PC-9 (cell line): Measurements from ENCODE around the gene FAM53A. TPM values are rescaled to one million over a fixed set of nuclear protein-coding genes. Genes with fewer than 3 reads are reported as not detected.

Source experiments
- BruUV-seq: library from RNA; stranded (reverse); fragments of 400-500 nt; replicated peaks from 2 replicates; lab custom pipeline; 2021; lab: Mats Ljungman, UMichigan
- CTCF ChIA-PET: fragments of 300-600 bp; sonication (Branson Sonifier 250); formaldehyde crosslinking; loops from one replicate; lab custom pipeline; 2022; ENCODE audit warnings: antibody characterized with exemption; lab: Charles Lee
- POLR2A ChIA-PET: fragments of 300-600 bp; sonication (Branson Sonifier 250); formaldehyde crosslinking; loops from one replicate; lab custom pipeline; 2022; ENCODE audit warnings: antibody characterized with exemption; ENCODE audit not compliant: unreplicated experiment; lab: Charles Lee
- DNase-seq, 2 experiments: peaks; one replicate each; pipeline versions ENCODE4 v3.0.0 to v3.0.0-alpha.2; 2015 to 2022; ENCODE audit warnings: mixed read lengths in 1 of 2
- H2AFZ ChIP-seq: fragments of 200-600 bp; sonication (generic); 2 replicates; pipeline ENCODE4 v1.8.1; 2017; ENCODE audit warnings: antibody characterized with exemption
- H3F3A ChIP-seq: fragments of 200-600 bp; sonication (generic); 2 replicates; pipeline ENCODE4 v1.8.1; 2017; ENCODE audit warnings: antibody characterized with exemption, mild to moderate bottlenecking, low read depth; ENCODE audit not compliant: insufficient read depth
- H3K27ac ChIP-seq: fragments of 200-600 bp; sonication (generic); 2 replicates; pipeline ENCODE4 v1.6.1; 2016; ENCODE audit warnings: mixed run types
- H3K27me3 ChIP-seq: fragments of 200-600 bp; sonication (generic); 2 replicates; pipeline ENCODE4 v1.6.1; 2016; ENCODE audit warnings: low read depth, mixed run types; ENCODE audit not compliant: insufficient read depth
- H3K36me3 ChIP-seq: fragments of 200-600 bp; sonication (generic); 2 replicates; pipeline ENCODE4 v1.6.1; 2016; ENCODE audit warnings: low read depth, mixed run types
- H3K4me1 ChIP-seq: fragments of 200-600 bp; sonication (generic); replicated peaks from 2 replicates; pipeline ENCODE4 v1.6.1; 2016; ENCODE audit warnings: mixed run types; ENCODE audit not compliant: insufficient read depth
- H3K4me2 ChIP-seq: fragments of 200-600 bp; sonication (generic); 2 replicates; pipeline ENCODE4 v1.6.1; 2017; ENCODE audit warnings: mixed run types
- H3K4me3 ChIP-seq: fragments of 200-600 bp; sonication (generic); 2 replicates; pipeline ENCODE4 v1.6.1; 2016; ENCODE audit warnings: mixed run types
- H3K79me2 ChIP-seq: fragments of 200-600 bp; sonication (generic); 2 replicates; pipeline ENCODE4 v1.6.1; 2017; ENCODE audit warnings: low read depth, mixed run types
- H3K9me2 ChIP-seq: fragments of 200-600 bp; sonication (generic); 2 replicates; pipeline ENCODE4 v1.8.1; 2017; ENCODE audit warnings: mild to moderate bottlenecking; ENCODE audit not compliant: insufficient read depth
- H3K9me3 ChIP-seq: fragments of 200-600 bp; sonication (generic); 2 replicates; pipeline ENCODE4 v1.8.1; 2016; ENCODE audit warnings: low read depth; ENCODE audit not compliant: insufficient read depth
- H4K20me1 ChIP-seq: fragments of 200-600 bp; sonication (generic); 2 replicates; pipeline ENCODE4 v1.8.1; 2017; ENCODE audit not compliant: insufficient read depth
- EZH2 ChIP-seq: fragments of 200-600 bp; sonication (generic); IDR thresholded peaks from 2 replicates; pipeline ENCODE4 v1.8.0; 2017; ENCODE audit warnings: antibody characterized with exemption, low read depth
- intact Hi-C: fragments of 100-400 bp; cut with micrococcal nuclease; formaldehyde crosslinking; loops from one replicate; pipeline ENCODE4 v1.10.0; 2022; ENCODE audit not compliant: unreplicated experiment
- total RNA-seq: library from RNA; stranded (reverse); gene quantifications from 2 replicates; pipeline ENCODE4 v1.2.3, GENCODE V29; 2021
- TF ChIP-seq, protein P1 (sequence below): fragments of 200-600 bp; sonication (generic); conservative IDR thresholded peaks from 2 replicates; pipeline ENCODE4 v1.6.1; 2017; ENCODE audit warnings: mixed run types, antibody characterized with exemption, mild to moderate bottlenecking, moderate library complexity

Gene FAM53A
- total RNA-seq, 1 experiment from 2014 or later: 4.0 TPM

DNA sequence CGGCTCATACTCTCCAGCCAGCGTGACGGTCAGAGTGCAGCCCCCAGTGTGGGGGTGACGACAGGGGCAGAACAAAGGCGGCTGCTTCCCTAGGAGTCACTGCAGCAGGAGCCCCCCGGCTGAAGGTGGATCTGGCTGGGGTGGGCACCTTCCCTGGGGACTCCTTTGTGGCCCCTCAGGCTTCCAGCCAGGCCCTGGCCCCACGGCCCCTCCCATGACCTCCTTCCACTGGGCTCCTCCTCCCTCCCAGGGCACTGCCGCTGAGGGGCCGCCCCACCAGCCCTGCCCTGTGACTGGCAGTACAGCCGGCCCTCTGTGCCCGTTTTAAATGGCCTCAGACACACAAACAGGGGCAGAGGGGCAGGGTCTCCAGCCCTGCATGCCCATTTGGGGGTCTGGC, 61.9 kb downstream of the FAM53A start:
- no peaks in the 10 kb centered on the region for H3K4me1 ChIP-seq
- BruUV-seq: no TSS peak
- H3K9me3 ChIP-seq: no peaks in the 10 kb centered on the region
- H2AFZ ChIP-seq: no peak overlapping the region
- no peaks in the 10 kb centered on the region for H3F3A ChIP-seq
- POLR2A ChIA-PET: no interaction called here
- no peak overlapping the region for H3K4me3 ChIP-seq
- H3K9me2 ChIP-seq: no peaks in the 10 kb centered on the region
- intact Hi-C loops: no loop called here
- H3K79me2 ChIP-seq: no peaks in the 10 kb centered on the region
- no peak overlapping the region for H3K4me2 ChIP-seq
- peaks cover 36% of the 10 kb centered on the region for H3K27me3 ChIP-seq
- TF ChIP-seq, protein P1, sequence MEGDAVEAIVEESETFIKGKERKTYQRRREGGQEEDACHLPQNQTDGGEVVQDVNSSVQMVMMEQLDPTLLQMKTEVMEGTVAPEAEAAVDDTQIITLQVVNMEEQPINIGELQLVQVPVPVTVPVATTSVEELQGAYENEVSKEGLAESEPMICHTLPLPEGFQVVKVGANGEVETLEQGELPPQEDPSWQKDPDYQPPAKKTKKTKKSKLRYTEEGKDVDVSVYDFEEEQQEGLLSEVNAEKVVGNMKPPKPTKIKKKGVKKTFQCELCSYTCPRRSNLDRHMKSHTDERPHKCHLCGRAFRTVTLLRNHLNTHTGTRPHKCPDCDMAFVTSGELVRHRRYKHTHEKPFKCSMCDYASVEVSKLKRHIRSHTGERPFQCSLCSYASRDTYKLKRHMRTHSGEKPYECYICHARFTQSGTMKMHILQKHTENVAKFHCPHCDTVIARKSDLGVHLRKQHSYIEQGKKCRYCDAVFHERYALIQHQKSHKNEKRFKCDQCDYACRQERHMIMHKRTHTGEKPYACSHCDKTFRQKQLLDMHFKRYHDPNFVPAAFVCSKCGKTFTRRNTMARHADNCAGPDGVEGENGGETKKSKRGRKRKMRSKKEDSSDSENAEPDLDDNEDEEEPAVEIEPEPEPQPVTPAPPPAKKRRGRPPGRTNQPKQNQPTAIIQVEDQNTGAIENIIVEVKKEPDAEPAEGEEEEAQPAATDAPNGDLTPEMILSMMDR: no peak
- no peak for TF ChIP-seq EZH2
- CTCF ChIA-PET: no interaction called here
- no peaks in the 10 kb centered on the region for H4K20me1 ChIP-seq
- no peak overlapping the region for H3K27ac ChIP-seq
- no peaks in the 10 kb centered on the region for H3K36me3 ChIP-seq
- no peak for DNase-seq

GRCh38 chr4:1621526-1621925, 62.6 kb downstream of the FAM53A start:
- no peaks in the 10 kb centered on the region for H3K4me1 ChIP-seq
- H3K9me3 ChIP-seq: no peaks in the 10 kb centered on the region
- POLR2A ChIA-PET: no interaction called here

DNA sequence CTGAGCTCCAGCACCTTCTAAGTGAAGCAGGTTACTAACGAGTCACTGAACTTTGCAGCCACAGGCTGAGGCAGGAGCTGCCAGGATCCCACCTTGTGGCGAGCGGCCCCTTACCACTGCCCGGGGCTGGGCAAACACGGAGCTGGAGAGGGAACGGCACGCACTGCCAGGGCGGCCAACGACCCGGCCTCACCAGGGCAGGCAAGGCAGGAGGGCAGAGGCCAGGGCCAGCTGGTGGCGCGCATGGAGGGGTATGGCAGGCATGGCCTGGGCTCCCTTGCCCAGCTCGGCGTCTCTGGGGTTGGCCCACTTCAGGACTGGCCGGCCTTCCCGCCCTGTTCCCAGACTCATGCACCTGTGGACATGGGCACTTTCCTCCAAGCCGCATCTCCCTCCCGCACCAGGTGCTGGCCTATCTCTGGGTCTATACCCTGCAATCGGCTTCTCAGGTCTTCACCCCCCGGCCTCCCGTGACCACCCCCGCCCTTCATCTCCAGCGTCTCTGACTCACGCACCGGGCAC, 64.9 kb downstream of the FAM53A start:
- H3F3A ChIP-seq: no peaks in the 10 kb centered on the region
- ChIA-PET CTCF (interaction anchor here (0.6 to 0.7 kb wide), 2 partner anchors 11 to 107 kb away, joined by 3 to 4 read pairs; no protein-coding TSS in a partner anchor), POLR2A (no interaction called here)
- no peak for DNase-seq
- no peak overlapping the region for H3K4me2 ChIP-seq
- no TSS peak for BruUV-seq
- H3K27me3 ChIP-seq: peaks cover 51% of the 10 kb centered on the region
- no peaks in the 10 kb centered on the region for H3K4me1 ChIP-seq
- H3K9me2 ChIP-seq: no peaks in the 10 kb centered on the region
- H3K79me2 ChIP-seq: no peaks in the 10 kb centered on the region
- no peak overlapping the region for H3K4me3 ChIP-seq
- no peaks in the 10 kb centered on the region for H3K36me3 ChIP-seq
- H3K9me3 ChIP-seq: no peaks in the 10 kb centered on the region
- intact Hi-C loops: no loop called here
- H2AFZ ChIP-seq: no peak overlapping the region
- no peak overlapping the region for H3K27ac ChIP-seq
- no peaks in the 10 kb centered on the region; the same call in 1 of the 2 replicates for H4K20me1 ChIP-seq
- TF ChIP-seq, protein P1: no peak
- TF ChIP-seq EZH2: no peak

More at GRCh38 chr4:1621526-1621925, 62.6 kb downstream of the FAM53A start:
- TF ChIP-seq, protein P1: no peak
- no TSS peak for BruUV-seq
- Histone ChIP-seq H3F3A (no peaks in the 10 kb centered on the region), H3K27ac (no peak overlapping the region), H3K9me2 (no peaks in the 10 kb centered on the region), H3K4me2 (no peak overlapping the region), H4K20me1 (no peaks in the 10 kb centered on the region), H3K4me3 (no peak overlapping the region), H2AFZ (no peak overlapping the region), H3K27me3 (peaks cover 43% of the 10 kb centered on the region), H3K36me3 (no peaks in the 10 kb centered on the region), H3K79me2 (no peaks in the 10 kb centered on the region)
- CTCF ChIA-PET: no interaction called here
- no peak for DNase-seq
- intact Hi-C loops: no loop called here
